ENCODE results near the gene TUBB.
"Not testable (repeated sequence)": the region's sequence is repeated elsewhere in the genome, so short reads cannot be mapped to it uniquely, and the experiment has no call there.

The TUBB gene

GRCh38 chr6:30717845-30718720 lies 2.1 kb upstream of the TUBB start:
- DNase-seq (ENCODE audit: low read depth in 3 of 3): not testable (repeated sequence)

- no peak for DNase-seq (ENCODE audit: low read depth in 3 of 3)
These were observed 796 bp upstream of the TUBB start for GRCh38 chr6:30719356-30719755.

DNA sequence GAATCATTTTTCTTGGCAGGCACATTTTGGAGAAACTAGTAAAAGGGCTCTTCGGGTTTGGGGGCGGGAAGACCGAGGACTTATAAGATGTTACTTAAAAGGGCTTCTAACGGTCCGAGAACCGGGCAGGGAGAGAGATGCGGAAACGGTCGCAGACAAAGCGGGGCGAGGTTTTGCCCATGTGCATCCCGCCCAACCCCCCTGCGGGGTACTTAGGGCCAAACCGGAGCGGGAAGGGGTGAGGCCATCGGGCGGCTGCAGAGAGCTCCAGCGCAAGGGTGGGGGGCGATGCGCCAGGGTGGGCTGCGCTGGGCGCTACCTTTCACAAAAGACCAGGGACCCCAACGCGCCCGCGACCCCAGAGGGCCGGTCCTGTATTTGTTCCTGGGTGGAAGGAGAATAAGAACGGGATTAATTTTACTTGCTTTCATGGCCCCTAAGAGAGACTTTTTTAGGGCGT lies 616 bp downstream of the TUBB start:
- peak in 2 of 3 experiments; percentile 40 to 60 for DNase-seq (ENCODE audit: low read depth in 3 of 3)

DNA sequence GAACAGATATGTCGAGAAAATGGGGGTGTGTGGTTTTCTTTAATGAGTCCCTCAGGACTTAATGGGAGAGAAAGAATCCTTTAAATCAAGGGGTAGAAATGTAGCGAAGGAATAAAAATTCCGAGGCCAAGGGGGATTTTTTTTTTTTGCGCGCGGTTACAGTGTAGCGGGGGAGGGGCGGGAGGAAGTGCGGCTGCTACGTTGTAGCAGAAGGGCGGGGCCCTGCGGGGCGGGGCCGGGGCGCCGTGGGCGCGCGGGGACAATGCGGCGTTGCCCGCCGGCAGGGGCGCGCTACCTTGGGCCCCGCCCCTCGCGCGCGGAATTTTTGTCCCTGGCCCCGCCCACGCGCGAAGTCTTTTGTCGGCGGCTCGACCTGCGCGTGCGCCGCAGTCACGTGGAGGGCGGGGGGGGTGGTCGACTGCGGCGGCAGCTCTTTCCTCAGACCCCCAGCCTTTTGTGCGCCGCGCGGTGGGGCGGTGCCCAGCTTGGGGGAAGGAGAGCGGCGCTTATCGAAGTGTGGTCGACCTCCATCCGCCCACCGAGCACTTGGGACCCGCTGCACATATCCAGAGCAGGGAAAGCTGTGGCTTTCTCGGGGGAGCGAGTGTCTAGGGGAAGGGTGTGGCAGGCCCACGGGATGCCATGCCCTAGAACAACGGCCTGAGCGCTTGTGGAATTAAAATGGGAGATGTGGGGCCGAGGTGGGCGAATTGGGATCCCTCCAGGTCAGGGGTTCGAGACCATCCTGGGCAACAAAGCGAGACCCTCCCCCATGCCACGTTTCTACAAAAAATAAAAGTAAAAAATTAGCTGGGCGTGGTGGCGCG lies 1.3 kb downstream of the TUBB start:
- DNase-seq (ENCODE audit: low read depth in 3 of 3): peak; percentile 92 to 95 (median 94)

DNA sequence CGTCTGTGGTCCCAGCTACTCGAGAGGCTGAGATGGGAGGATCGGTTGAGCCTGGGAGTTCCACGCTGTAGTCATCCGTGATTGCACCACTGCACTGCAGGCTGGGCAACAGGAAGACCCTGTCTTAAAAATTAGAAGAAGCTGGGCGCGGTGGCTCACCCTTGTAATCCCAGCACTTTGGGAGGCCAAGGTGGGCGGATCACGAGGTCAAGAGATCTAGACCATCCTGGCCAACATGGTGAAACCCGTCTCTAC lies 1.8 kb downstream of the TUBB start:
- peak in 1 of 3 experiments; percentile 30 for DNase-seq (ENCODE audit: low read depth in 3 of 3)

DNA sequence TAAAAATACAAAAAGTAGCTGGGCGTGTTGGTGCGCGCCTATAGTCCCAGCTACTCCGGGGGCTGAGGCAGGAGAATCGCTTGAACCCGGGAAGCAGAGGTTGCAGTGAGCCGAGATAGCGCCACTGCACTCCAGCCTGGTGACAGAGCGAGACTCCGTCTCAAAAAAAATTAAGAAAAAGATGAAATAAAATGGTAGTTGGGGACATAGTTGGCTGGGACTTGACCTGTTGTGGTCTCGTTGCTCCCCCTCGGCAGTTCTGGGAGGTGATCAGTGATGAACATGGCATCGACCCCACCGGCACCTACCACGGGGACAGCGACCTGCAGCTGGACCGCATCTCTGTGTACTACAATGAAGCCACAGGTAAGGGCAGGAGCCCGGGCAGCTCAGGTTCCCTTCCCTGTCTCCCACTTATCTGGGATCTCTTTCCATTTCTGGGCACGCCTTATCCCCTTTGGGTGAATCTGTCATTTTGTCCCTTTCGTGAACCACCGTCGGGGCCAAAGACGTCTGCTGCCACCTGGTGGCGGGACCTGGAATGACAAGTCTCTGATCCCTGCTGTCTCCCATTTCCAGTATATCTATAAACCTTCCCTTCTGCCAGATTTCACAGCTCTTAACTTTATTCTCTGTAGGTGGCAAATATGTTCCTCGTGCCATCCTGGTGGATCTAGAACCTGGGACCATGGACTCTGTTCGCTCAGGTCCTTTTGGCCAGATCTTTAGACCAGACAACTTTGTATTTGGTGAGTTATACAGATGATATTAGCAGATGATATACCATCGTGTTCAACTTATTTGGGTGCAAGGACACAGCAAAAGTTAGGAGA lies 2.3 kb downstream of the TUBB start:
- peak; percentile 73 to 82 (median 73) for DNase-seq (ENCODE audit: low read depth in 3 of 3)

GRCh38 chr6:30723159-30723842 lies 3.1 kb downstream of the TUBB start:
- not testable (repeated sequence) for DNase-seq (ENCODE audit: low read depth in 3 of 3)

DNA sequence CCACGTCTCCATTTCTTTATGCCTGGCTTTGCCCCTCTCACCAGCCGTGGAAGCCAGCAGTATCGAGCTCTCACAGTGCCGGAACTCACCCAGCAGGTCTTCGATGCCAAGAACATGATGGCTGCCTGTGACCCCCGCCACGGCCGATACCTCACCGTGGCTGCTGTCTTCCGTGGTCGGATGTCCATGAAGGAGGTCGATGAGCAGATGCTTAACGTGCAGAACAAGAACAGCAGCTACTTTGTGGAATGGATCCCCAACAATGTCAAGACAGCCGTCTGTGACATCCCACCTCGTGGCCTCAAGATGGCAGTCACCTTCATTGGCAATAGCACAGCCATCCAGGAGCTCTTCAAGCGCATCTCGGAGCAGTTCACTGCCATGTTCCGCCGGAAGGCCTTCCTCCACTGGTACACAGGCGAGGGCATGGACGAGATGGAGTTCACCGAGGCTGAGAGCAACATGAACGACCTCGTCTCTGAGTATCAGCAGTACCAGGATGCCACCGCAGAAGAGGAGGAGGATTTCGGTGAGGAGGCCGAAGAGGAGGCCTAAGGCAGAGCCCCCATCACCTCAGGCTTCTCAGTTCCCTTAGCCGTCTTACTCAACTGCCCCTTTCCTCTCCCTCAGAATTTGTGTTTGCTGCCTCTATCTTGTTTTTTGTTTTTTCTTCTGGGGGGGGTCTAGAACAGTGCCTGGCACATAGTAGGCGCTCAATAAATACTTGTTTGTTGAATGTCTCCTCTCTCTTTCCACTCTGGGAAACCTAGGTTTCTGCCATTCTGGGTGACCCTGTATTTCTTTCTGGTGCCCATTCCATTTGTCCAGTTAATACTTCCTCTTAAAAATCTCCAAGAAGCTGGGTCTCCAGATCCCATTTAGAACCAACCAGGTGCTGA lies 3.9 kb downstream of the TUBB start:
- not testable (repeated sequence) for DNase-seq (ENCODE audit: low read depth in 3 of 3)

DNA sequence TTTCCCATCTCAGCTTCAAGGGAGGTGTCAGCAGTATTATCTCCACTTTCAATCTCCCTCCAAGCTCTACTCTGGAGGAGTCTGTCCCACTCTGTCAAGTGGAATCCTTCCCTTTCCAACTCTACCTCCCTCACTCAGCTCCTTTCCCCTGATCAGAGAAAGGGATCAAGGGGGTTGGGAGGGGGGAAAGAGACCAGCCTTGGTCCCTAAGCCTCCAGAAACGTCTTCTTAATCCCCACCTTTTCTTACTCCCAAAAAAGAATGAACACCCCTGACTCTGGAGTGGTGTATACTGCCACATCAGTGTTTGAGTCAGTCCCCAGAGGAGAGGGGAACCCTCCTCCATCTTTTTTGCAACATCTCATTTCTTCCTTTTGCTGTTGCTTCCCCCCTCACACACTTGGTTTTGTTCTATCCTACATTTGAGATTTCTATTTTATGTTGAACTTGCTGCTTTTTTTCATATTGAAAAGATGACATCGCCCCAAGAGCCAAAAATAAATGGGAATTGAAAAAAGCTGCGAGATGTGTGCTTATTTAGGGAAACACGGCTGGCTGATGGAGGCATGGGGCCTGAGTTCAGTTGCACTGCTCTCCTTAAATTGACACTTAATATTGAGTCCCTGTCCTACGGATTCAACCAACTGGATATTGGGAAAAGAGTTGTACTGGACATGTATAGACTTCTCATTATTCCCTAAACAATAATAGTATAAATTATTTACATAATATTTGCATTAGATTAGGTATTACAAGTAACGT lies 4.9 kb downstream of the TUBB start:
- DNase-seq (ENCODE audit: low read depth in 3 of 3): no peak

DNA sequence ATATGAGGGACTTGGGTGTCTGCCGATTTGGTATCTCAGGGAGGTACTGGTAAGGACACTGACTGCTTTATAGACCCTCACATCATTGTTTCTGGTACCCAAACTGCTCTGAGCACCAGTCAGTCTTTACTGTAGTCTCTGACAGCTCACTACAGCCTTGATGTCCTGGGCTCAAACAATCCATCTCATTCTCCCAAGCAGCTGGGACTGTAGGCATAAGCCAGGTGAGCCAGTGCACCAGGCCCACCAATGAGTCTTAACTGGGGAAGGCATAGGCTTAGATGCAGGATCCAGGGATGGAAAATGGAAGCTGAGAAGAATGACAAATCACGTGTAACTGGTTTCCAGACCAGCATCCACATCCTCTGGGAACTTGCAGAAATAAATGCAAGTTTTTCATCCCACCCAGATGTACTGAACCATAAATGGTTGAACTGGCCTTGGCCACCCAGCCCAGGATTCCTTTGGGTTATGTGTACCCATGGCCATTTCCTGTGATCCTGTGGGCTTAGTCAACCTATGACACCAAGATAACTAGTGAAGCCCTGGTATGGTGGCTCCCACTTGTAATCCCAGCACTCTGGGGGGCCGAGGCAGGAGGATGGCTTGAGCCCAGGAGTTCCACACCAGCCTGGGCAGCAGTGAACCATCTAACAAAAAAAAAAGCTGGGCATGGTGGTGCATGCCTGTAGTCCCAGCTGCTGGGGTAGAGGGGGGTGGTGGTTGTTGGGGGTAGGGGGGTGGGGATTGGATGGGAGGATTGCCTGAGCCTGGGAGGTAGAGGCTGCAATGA lies 5.8 kb downstream of the TUBB start:
- DNase-seq (ENCODE audit: low read depth in 3 of 3): peak in 1 of 3 experiments; percentile 33

DNA sequence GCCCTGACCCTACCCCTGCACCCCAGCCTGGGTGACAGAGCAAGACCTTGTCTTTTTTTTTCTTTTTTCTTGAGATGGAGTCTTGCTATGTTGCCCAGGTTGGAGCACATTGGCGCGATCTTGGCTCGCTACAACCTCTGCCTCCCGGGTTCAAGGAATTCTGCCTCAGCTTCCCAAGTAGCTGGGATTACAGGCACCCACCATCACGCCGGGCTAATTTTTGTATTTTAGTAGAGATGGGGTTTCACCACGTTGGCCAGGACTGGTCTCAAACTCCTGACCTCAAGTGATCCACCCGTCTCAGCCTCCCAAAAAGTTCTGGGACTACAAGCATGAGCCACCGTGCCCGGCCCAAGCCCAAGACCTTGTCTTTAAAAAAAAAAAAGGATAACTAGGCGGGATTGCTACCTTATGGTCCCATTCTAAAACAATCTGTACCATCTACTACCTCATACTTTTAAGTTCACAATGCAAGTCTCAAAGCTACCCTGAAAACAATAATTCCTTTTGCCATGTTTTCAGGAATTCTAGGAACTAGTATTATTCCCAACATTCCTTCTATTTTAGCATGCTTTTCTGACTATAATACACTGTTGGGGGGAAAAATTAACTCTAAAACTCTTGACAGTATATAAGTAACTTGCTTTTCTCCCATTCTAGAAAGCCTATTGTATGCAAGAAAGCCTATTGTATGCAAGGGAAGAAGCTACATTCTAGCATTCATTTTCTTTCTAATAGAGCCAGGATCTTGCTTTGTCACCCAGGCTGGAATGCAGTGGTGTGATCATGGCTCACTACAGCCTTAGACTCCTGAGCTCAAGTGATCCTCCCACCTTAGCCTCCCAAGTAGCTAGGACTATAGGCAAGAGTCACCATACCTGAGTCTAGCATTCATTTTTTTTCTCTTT lies 6.6 kb downstream of the TUBB start:
- DNase-seq (ENCODE audit: low read depth in 3 of 3): no peak

- DNase-seq (ENCODE audit: low read depth in 3 of 3): no peak
These were observed 7.9 kb downstream of the TUBB start for GRCh38 chr6:30727920-30728553.

DNA sequence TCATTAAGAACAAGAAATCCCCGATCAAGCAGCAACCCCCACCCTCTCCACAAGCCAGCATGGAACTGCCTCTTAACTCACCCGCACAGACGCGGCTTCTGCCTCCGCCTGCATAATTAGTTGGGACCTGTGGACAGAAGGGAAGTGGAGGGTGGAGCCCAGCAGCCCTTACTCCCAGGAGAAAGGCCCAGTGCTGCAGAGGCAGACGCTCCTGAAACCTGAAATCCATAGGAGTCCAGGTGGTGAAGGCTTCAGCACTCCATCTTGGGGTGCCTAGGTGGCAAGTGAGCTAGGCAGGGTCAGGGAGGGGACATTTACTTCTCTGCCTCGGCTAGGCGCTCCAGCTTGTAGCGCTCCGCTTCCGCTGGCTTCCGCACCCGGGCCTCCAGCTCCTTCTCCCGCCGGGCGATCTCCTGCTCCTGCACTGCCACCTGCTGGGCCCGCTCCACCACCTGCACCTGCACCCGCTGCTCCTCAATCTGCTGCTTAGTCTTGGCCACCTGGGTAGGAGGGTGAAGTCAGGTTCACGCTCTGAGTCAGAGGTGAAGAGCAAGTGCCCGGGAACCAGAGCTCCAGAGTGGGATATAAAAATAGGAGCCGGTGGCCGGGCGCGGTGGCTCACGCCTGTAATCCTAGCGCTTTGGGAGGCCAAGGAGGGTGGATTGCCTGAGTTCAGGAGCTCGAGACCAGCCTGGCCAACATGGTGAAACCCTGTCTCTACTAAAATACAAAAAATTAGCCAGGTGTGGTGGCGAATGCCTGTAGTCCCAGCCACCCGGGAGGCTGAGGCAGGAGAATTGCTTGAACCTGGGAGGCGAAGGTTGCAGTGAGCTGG lies 10.7 kb downstream of the TUBB start:
- DNase-seq (ENCODE audit: low read depth in 3 of 3): peak; percentile 71 to 88 (median 77)

DNA sequence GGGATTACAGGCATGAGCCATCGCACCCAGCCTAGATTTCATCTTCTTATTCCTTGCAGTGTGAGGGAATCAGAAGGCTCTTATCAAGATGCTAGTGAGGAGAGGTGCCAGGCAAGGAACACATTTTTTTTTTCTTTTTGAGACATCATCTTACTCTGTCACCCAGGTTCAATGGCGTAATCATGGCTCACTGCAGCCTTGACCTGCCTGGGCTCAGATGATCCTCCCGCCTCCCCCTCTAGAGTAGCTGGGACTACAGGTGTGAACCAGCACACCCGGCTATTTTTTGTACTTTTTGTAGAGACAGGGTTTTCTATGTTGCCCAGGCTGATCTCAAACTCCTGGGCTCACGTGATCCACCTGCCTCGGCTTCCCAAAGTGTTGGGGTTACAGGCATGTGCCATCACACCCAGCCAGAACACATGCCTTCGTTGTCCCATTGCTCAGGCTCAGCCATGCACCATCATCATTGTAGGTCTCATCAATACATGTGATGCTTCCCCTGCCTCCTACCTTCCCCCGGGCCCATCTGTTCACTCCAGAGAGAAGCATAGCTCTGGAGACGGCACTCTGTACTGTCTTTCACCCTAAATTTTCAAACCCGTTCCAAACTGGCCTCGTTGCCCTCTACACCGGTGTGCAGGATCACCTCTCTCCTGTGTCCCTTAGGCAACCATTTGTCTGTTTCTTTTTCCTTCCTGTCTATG lies 12.2 kb downstream of the TUBB start:
- no peak for DNase-seq (ENCODE audit: low read depth in 3 of 3)

DNA sequence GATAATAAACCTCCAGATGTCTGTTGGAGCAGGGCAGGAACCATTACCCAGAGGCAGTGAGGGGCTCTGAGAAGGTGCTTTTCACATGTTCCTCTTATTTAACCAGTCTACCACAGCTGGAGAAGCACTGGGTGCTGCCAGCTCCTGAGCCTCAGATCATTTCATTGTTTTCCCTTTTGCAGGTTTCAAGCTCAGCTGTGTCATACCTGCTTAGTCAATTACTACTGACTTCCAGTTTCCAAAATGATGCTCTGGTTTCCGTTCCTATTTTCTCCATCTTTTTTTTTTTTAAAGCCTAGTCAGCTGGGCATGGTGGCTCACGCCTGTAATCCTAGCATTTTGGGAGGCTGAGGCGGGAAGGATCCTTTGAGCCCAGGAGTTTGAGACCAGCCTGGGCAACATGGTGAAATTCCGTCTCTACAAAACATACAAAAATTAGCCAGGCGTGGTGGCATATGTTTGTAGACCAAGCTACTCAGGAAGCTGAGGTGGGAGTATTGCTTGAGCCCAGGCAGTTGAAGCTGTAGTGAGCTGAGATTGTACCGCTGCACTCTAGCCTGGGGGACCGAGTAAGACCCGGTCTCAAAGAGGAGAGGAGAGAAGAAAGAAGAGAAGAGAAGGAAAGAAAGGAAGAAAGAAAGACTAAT lies 15.6 kb downstream of the TUBB start:
- peak in 1 of 3 experiments; percentile 21 for DNase-seq (ENCODE audit: low read depth in 3 of 3)
